K562 (cell line): ENCODE data around the gene ADI1.

ENCODE experiments used
- POLR2A ChIP-seq: fragments of 450-650 bp; conservative IDR thresholded peaks from 2 replicates; pipeline ENCODE4 v1.6.1; 2016
- SMARCA4 ChIP-seq: fragments of 450-650 bp; IDR thresholded peaks from 2 replicates; pipeline ENCODE4 v1.6.1; 2016
- TF ChIP-seq, protein P1 (sequence below), 3 experiments: IDR thresholded peaks in 2 of 3; conservative IDR thresholded peaks in 1 of 3; 2 replicates each; pipeline ENCODE4 v1.5.1; 2011 to 2012; ENCODE audit warnings: low read length in 3 of 3, mild to moderate bottlenecking in 3 of 3, control low read depth in 2 of 3, improper control_type of control experiment in 1 of 3, inconsistent platforms in 1 of 3, low read depth in 1 of 3, mixed read lengths in 1 of 3, moderate library complexity in 1 of 3; ENCODE audit not compliant: insufficient read depth in 2 of 3

- TF ChIP-seq, protein P1, sequence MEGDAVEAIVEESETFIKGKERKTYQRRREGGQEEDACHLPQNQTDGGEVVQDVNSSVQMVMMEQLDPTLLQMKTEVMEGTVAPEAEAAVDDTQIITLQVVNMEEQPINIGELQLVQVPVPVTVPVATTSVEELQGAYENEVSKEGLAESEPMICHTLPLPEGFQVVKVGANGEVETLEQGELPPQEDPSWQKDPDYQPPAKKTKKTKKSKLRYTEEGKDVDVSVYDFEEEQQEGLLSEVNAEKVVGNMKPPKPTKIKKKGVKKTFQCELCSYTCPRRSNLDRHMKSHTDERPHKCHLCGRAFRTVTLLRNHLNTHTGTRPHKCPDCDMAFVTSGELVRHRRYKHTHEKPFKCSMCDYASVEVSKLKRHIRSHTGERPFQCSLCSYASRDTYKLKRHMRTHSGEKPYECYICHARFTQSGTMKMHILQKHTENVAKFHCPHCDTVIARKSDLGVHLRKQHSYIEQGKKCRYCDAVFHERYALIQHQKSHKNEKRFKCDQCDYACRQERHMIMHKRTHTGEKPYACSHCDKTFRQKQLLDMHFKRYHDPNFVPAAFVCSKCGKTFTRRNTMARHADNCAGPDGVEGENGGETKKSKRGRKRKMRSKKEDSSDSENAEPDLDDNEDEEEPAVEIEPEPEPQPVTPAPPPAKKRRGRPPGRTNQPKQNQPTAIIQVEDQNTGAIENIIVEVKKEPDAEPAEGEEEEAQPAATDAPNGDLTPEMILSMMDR (IDR thresholded peaks at IDR 0.05 in 2 of 3, conservative IDR thresholded peaks at IDR 0.05 in 1 of 3; ENCODE audit: insufficient read depth in 2 of 3, low read depth in 1 of 3, low read length in 3 of 3) = no peak
- no peak for TF ChIP-seq SMARCA4
- TF ChIP-seq POLR2A = no peak
These were observed 46.4 kb downstream of the ADI1 start for GRCh38 chr2:3472966-3473365.
